AG04449 (cell line): ENCODE results near the gene LGI1.

Experiments
- CTCF ChIA-PET: fragments of 350-600 bp; formaldehyde crosslinking; extraction: SDS; loops from one replicate; lab custom pipeline; 2021; ENCODE audit warnings: antibody characterized with exemption; lab: Yijun Ruan, JAX
- POLR2A ChIA-PET: fragments of 400-600, 350-600 bp; formaldehyde crosslinking; extraction: SDS; loops from one replicate; lab custom pipeline; 2020; ENCODE audit warnings: antibody characterized with exemption, inconsistent platforms; lab: Yijun Ruan, JAX
- DNase-seq: peaks from one replicate; pipeline ENCODE4 v3.0.0-alpha.2; 2010; ENCODE audit warnings: low read depth, low spot score
- H3K4me3 ChIP-seq: 2 replicates; pipeline ENCODE4 v1.5.1; 2011; ENCODE audit warnings: low read depth, mild to moderate bottlenecking, control low read depth, low read length
- TF ChIP-seq, protein P1 (sequence below): IDR thresholded peaks from one replicate; pipeline ENCODE4 v1.5.1; 2011; ENCODE audit warnings: mild to moderate bottlenecking, moderate library complexity, low read length, control low read depth, inconsistent platforms; ENCODE audit not compliant: insufficient read depth; ENCODE audit errors: missing control alignments

Gene LGI1

DNA sequence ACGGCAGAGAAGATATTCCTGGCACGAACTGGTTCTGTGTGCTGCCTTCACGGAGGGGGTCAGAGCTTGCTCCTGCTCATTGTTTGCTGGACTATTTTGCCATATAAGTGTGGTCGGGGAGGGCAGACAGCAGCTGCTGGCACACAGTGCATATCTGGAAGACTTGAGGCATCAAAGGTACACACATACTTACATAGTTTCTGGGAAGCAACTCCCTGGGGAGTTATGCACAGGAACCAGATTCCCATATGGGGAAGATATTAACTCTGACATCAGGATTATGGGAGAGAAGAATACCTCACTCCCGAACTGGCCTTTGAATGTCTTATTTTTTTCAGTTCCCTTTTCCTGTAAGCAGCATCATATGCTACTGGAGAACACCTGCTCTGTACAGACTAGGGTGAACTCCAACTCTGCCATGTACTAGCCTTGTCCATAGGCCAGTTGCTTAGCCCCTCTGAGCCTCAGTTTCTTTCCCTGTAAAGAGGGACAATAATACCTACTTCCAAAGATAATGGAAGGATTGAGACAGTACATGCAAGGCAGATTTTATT, 41.5 kb downstream of the LGI1 start:
- ChIA-PET POLR2A (interaction anchor here (0.6 kb wide), 1 partner anchor 97 kb away, joined by 3 read pairs; the partner anchor contains the start of gene FRA10AC1), CTCF (interaction anchor here (0.5 kb wide), 1 partner anchor 15 kb away, joined by 3 read pairs; no protein-coding TSS in a partner anchor)
- no peak for DNase-seq
- H3K4me3 ChIP-seq, result no peak overlapping the region
- TF ChIP-seq, protein P1, sequence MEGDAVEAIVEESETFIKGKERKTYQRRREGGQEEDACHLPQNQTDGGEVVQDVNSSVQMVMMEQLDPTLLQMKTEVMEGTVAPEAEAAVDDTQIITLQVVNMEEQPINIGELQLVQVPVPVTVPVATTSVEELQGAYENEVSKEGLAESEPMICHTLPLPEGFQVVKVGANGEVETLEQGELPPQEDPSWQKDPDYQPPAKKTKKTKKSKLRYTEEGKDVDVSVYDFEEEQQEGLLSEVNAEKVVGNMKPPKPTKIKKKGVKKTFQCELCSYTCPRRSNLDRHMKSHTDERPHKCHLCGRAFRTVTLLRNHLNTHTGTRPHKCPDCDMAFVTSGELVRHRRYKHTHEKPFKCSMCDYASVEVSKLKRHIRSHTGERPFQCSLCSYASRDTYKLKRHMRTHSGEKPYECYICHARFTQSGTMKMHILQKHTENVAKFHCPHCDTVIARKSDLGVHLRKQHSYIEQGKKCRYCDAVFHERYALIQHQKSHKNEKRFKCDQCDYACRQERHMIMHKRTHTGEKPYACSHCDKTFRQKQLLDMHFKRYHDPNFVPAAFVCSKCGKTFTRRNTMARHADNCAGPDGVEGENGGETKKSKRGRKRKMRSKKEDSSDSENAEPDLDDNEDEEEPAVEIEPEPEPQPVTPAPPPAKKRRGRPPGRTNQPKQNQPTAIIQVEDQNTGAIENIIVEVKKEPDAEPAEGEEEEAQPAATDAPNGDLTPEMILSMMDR, result no peak

DNA sequence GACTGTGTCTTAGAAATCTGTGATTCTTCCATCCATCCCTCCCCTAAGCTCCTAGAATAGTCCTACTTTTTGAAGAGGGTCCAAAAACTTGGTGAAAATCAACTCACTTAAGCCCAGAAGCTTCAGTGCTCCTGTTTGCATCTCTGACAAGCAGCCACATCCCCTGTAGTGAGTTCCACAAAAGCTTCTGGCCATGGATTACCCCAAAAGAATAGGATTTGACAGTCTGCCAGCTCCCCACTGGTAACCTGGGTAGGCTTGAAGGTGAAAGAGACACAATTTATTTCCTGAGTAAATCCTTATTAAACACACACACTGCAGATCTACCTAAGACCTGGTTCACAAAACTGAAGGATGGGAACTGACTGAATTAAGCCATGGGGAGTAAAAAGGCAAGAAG, 46.5 kb downstream of the LGI1 start:
- no peak overlapping the region for H3K4me3 ChIP-seq
- DNase-seq, result no peak
- TF ChIP-seq, protein P1, result no peak
- POLR2A ChIA-PET, result no interaction called here
- CTCF ChIA-PET, result interaction anchor here (0.9 to 2.8 kb wide), 4 partner anchors 9 to 58 kb away, joined by 3 to 9 read pairs (median 4); no protein-coding TSS in a partner anchor

DNA sequence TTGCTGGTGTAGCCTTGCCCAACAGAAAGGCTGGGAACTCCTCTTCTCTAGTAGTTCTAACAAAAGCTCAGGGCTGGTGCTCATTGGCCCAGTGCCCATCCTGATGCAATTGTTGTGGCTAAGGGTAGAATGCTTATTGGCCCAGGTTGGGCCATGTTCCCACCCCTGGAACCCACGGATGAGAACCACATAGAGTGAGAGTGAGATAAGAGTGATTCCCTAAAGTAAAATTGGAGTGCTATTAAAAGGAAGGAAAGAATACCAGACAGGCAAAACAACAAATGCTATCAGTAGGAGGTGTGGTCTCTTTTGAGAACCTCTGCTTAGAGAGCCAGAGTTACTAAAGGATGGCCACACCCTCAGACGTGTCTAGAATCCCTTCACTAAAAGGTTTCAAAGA, 49.2 kb downstream of the LGI1 start:
- no peak overlapping the region for H3K4me3 ChIP-seq
- ChIA-PET CTCF (interaction anchor here (0.9 to 4.4 kb wide), 3 partner anchors 10 to 106 kb away, joined by 3 to 24 read pairs (median 9); no protein-coding TSS in a partner anchor), POLR2A (no interaction called here)
- no peak for DNase-seq
- TF ChIP-seq, protein P1, result no peak

DNA sequence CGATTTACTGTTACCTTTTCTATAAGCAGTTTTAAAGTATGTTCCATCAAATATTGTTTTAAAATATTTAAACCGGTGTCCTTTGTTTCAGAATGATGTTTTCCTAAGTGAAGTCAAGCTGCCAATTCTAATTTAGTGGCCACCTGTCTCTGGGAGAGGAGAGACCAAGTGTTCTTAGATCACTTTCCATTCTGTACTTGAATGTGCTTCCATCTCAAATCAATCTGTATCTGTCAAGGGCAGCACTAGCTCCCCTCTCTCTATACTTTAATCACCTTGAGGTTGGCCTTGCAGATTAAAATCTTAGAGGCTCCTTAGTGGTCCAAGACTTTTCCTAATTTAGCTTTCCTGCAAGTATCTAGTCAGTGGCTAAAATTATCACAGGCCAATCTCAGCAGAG, 49.6 kb downstream of the LGI1 start:
- TF ChIP-seq, protein P1, result no peak
- H3K4me3 ChIP-seq, result no peak overlapping the region
- POLR2A ChIA-PET, result no interaction called here
- DNase-seq, result no peak
- CTCF ChIA-PET, result interaction anchor here (1.1 to 4.4 kb wide), 2 partner anchors 9 to 105 kb away, joined by 4 to 24 read pairs; partner anchors contain the start of gene FRA10AC1

DNA sequence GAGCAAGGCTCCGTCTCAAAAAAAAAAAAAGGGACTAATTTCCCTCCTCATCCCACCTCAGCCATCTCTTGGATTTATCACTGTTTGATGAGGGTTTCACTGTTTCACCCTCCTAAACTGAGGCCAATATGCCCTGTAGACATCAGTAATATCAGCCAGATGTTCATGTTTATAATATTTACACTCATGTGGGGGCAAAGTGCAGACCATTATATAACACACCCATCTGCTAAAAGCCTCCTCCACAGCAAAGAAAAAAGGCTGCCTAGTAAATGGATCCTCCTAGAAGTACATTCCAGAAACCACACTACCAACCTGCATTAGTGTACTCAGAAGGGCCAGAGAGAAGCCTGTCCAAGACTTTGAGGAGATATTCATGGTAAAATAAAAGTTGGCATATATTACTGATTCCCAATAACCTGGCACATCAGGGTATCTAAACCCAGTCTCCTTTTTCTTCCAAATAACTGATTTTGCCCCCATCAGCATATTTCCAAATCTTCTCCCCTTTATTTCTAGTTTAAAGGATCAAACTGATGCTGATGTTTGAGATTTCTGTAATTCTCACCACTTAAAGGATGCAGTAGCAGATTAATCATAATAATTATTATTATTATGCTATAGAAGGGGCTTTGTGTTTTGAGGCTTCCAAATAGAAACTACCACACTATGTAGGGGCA, 55.1 kb downstream of the LGI1 start:
- POLR2A ChIA-PET, result no interaction called here
- DNase-seq, result no peak
- TF ChIP-seq, protein P1, result no peak
- H3K4me3 ChIP-seq, result no peak overlapping the region
- CTCF ChIA-PET, result interaction anchor here (1.0 to 6.0 kb wide), 6 partner anchors 8 to 259 kb away, joined by 3 to 81 read pairs (median 26); partner anchors contain the start of genes FRA10AC1 and LGI1
